WTC11 (cell line): Measurements from ENCODE around the gene KRTAP10-3. TPM values are rescaled to one million over a fixed set of nuclear protein-coding genes. Genes with fewer than 3 reads are reported as not detected.

Source experiments
- ATAC-seq: fragments of 200-7000 bp; cut with Tn5 transposase; 2 replicates; pipeline ENCODE4 v1.10.0; 2021; ENCODE audit warnings: mild to moderate bottlenecking, moderate library complexity
- CTCF ChIA-PET: fragments of 300-600 bp; sonication (Branson Sonifier 250); formaldehyde crosslinking; loops from one replicate; lab custom pipeline; 2021; ENCODE audit warnings: antibody characterized with exemption; lab: Charles Lee
- POLR2A ChIA-PET: fragments of 350-600 bp; sonication (Branson Sonifier 250); formaldehyde crosslinking; loops from one replicate; lab custom pipeline; 2021; ENCODE audit warnings: antibody characterized with exemption; lab: Charles Lee
- DNase-seq: peaks from one replicate; pipeline ENCODE4 v3.0.0; 2021; ENCODE audit warnings: low spot score
- H3K27ac Mint-ChIP-seq: 2 replicates; pipeline ENCODE4 v1.8.0; 2021; ENCODE audit warnings: mixed read lengths
- H3K27me3 Mint-ChIP-seq: 2 replicates; pipeline ENCODE4 v1.8.0; 2021; ENCODE audit warnings: low read depth, mild to moderate bottlenecking, moderate library complexity, mixed read lengths
- H3K36me3 Mint-ChIP-seq: 2 replicates; pipeline ENCODE4 v1.8.0; 2021; ENCODE audit warnings: mixed read lengths
- H3K4me1 Mint-ChIP-seq: 2 replicates; pipeline ENCODE4 v1.8.0; 2022; ENCODE audit warnings: mixed read lengths
- H3K4me3 Mint-ChIP-seq: 2 replicates; pipeline ENCODE4 v1.8.0; 2021; ENCODE audit warnings: mild to moderate bottlenecking, moderate library complexity, mixed read lengths
- H3K9me3 Mint-ChIP-seq: 2 replicates; pipeline ENCODE4 v1.8.0; 2021; ENCODE audit warnings: mixed read lengths
- CREM ChIP-seq: sonication (generic); formaldehyde crosslinking; IDR thresholded peaks from 2 replicates; pipeline ENCODE4 v1.8.1; 2022; ENCODE audit warnings: mild to moderate bottlenecking, missing genetic modification reagents, moderate library complexity
- HMGA2 ChIP-seq: fragments of 250-450 bp; sonication (Bioruptor Pico); IDR thresholded peaks from 2 replicates; pipeline ENCODE4 v1.4.0; 2021; ENCODE audit warnings: mild to moderate bottlenecking, moderate library complexity
- NFATC4 ChIP-seq: fragments of 250-450 bp; sonication (Bioruptor Pico); IDR thresholded peaks from 2 replicates; pipeline ENCODE4 v1.9.0; 2021; ENCODE audit warnings: mild to moderate bottlenecking
- NR3C1 ChIP-seq: sonication (generic); formaldehyde crosslinking; conservative IDR thresholded peaks from 2 replicates; pipeline ENCODE4 v1.8.1; 2023; ENCODE audit warnings: low read depth, mild to moderate bottlenecking, missing genetic modification reagents
- SP1 ChIP-seq: sonication (generic); formaldehyde crosslinking; conservative IDR thresholded peaks from 2 replicates; pipeline ENCODE4 v1.8.1; 2022; ENCODE audit warnings: missing genetic modification reagents
- ZNF121 ChIP-seq: sonication (generic); formaldehyde crosslinking; IDR thresholded peaks from 2 replicates; pipeline ENCODE4 v1.8.0; 2023; ENCODE audit warnings: missing genetic modification reagents
- ZNF423 ChIP-seq: fragments of 250-450 bp; sonication (Bioruptor Pico); IDR thresholded peaks from 2 replicates; pipeline ENCODE4 v2.1.2; 2022; ENCODE audit warnings: mild to moderate bottlenecking, moderate library complexity
- ZNF671 ChIP-seq: fragments of 250-450 bp; sonication (Bioruptor Pico); IDR thresholded peaks from 2 replicates; pipeline ENCODE4 v1.8.0; 2021; ENCODE audit warnings: mild to moderate bottlenecking
- total RNA-seq: library from RNA; stranded (reverse); gene quantifications from 3 replicates; pipeline ENCODE4 v1.2.3, GENCODE V29; 2021
- TF ChIP-seq, protein P1 (sequence below): sonication (generic); formaldehyde crosslinking; IDR thresholded peaks from 2 replicates; pipeline ENCODE4 v1.8.0; 2023; ENCODE audit warnings: missing genetic modification reagents, mild to moderate bottlenecking, borderline replicate concordance
- TF ChIP-seq, protein P2 (sequence below): sonication (generic); formaldehyde crosslinking; IDR thresholded peaks from 2 replicates; pipeline ENCODE4 v1.8.0; 2022; ENCODE audit warnings: missing genetic modification reagents
- TF ChIP-seq, protein P3 (sequence below): fragments of 250-450 bp; sonication (Bioruptor Pico); IDR thresholded peaks from 2 replicates; pipeline ENCODE4 v1.9.0; 2021; ENCODE audit warnings: mild to moderate bottlenecking
- TF ChIP-seq, protein P4 (sequence below): sonication (generic); formaldehyde crosslinking; IDR thresholded peaks from 2 replicates; pipeline ENCODE4 v1.8.1; 2023; ENCODE audit warnings: mild to moderate bottlenecking, missing genetic modification reagents
- TF ChIP-seq, protein P5 (sequence below): sonication (generic); formaldehyde crosslinking; IDR thresholded peaks from 2 replicates; pipeline ENCODE4 v1.8.1; 2022; ENCODE audit warnings: missing genetic modification reagents, borderline replicate concordance

The KRTAP10-3 gene
- total RNA-seq, 1 experiment from 2014 or later: not detected

DNA sequence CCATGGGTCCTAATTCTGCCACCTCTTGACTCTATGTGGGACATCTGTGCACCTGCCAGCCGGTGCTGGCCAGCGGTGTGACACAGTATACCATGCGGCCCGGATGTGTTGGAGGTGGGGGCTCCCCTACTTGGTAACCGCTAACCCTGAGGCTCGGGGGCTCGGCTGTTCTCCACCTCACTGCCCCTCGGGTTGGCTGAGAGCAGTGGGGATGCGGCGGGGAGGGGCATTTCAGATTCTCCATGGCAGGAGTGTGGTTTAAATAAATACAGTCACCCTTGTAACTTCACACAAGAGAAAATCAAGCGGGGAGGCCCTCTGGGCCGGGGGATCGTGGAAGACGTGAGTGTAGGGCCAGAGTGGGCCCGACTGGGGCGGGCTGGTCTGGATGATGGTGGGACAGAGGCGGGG is 29.6 kb downstream of the KRTAP10-3 start (continued):
- TF ChIP-seq, protein P1, sequence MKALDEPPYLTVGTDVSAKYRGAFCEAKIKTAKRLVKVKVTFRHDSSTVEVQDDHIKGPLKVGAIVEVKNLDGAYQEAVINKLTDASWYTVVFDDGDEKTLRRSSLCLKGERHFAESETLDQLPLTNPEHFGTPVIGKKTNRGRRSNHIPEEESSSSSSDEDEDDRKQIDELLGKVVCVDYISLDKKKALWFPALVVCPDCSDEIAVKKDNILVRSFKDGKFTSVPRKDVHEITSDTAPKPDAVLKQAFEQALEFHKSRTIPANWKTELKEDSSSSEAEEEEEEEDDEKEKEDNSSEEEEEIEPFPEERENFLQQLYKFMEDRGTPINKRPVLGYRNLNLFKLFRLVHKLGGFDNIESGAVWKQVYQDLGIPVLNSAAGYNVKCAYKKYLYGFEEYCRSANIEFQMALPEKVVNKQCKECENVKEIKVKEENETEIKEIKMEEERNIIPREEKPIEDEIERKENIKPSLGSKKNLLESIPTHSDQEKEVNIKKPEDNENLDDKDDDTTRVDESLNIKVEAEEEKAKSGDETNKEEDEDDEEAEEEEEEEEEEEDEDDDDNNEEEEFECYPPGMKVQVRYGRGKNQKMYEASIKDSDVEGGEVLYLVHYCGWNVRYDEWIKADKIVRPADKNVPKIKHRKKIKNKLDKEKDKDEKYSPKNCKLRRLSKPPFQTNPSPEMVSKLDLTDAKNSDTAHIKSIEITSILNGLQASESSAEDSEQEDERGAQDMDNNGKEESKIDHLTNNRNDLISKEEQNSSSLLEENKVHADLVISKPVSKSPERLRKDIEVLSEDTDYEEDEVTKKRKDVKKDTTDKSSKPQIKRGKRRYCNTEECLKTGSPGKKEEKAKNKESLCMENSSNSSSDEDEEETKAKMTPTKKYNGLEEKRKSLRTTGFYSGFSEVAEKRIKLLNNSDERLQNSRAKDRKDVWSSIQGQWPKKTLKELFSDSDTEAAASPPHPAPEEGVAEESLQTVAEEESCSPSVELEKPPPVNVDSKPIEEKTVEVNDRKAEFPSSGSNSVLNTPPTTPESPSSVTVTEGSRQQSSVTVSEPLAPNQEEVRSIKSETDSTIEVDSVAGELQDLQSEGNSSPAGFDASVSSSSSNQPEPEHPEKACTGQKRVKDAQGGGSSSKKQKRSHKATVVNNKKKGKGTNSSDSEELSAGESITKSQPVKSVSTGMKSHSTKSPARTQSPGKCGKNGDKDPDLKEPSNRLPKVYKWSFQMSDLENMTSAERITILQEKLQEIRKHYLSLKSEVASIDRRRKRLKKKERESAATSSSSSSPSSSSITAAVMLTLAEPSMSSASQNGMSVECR (CRISPR knock-in tag): no peak
- TF ChIP-seq, protein P2, sequence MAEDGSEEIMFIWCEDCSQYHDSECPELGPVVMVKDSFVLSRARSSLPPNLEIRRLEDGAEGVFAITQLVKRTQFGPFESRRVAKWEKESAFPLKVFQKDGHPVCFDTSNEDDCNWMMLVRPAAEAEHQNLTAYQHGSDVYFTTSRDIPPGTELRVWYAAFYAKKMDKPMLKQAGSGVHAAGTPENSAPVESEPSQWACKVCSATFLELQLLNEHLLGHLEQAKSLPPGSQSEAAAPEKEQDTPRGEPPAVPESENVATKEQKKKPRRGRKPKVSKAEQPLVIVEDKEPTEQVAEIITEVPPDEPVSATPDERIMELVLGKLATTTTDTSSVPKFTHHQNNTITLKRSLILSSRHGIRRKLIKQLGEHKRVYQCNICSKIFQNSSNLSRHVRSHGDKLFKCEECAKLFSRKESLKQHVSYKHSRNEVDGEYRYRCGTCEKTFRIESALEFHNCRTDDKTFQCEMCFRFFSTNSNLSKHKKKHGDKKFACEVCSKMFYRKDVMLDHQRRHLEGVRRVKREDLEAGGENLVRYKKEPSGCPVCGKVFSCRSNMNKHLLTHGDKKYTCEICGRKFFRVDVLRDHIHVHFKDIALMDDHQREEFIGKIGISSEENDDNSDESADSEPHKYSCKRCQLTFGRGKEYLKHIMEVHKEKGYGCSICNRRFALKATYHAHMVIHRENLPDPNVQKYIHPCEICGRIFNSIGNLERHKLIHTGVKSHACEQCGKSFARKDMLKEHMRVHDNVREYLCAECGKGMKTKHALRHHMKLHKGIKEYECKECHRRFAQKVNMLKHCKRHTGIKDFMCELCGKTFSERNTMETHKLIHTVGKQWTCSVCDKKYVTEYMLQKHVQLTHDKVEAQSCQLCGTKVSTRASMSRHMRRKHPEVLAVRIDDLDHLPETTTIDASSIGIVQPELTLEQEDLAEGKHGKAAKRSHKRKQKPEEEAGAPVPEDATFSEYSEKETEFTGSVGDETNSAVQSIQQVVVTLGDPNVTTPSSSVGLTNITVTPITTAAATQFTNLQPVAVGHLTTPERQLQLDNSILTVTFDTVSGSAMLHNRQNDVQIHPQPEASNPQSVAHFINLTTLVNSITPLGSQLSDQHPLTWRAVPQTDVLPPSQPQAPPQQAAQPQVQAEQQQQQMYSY (CRISPR knock-in tag): no peak
- TF ChIP-seq ZNF423 (no peak), CREM (CRISPR knock-in tag) (no peak), ZNF121 (no peak), ZNF671 (CRISPR knock-in tag) (no peak), HMGA2 (CRISPR knock-in tag) (no peak)

DNA sequence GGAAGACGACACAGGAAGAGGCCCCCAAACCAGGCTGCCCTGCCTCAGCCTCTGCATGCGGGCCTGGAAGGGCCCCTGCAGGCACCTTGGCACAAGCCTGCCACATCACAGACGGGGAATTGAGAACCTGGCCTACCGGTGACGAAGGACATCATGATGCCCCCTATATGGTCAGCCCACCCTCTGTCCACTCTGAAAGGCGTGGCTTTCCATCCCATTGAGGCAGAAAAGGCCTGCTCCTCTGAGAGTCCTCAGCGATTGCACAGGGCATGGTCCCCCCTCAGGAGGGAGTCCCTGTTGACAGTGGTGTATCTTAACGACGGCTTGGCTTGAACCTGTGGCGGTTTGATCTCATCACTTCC is 30.0 kb downstream of the KRTAP10-3 start:
- ATAC-seq (no peak), DNase-seq (peak; percentile 7)
- Mint-ChIP-seq H3K36me3 (no peaks in the 10 kb centered on the region), H3K27ac (no peak overlapping the region), H3K27me3 (no peaks in the 10 kb centered on the region), H3K4me3 (no peak overlapping the region), H3K4me1 (peaks cover 2% of the 10 kb centered on the region; the same call in 1 of the 2 replicates), H3K9me3 (no peaks in the 10 kb centered on the region)
- TF ChIP-seq, protein P3, sequence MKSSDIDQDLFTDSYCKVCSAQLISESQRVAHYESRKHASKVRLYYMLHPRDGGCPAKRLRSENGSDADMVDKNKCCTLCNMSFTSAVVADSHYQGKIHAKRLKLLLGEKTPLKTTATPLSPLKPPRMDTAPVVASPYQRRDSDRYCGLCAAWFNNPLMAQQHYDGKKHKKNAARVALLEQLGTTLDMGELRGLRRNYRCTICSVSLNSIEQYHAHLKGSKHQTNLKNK (CRISPR knock-in tag): no peak
- TF ChIP-seq, protein P4, sequence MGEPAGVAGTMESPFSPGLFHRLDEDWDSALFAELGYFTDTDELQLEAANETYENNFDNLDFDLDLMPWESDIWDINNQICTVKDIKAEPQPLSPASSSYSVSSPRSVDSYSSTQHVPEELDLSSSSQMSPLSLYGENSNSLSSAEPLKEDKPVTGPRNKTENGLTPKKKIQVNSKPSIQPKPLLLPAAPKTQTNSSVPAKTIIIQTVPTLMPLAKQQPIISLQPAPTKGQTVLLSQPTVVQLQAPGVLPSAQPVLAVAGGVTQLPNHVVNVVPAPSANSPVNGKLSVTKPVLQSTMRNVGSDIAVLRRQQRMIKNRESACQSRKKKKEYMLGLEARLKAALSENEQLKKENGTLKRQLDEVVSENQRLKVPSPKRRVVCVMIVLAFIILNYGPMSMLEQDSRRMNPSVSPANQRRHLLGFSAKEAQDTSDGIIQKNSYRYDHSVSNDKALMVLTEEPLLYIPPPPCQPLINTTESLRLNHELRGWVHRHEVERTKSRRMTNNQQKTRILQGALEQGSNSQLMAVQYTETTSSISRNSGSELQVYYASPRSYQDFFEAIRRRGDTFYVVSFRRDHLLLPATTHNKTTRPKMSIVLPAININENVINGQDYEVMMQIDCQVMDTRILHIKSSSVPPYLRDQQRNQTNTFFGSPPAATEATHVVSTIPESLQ (CRISPR knock-in tag): no peak
- TF ChIP-seq NR3C1 (CRISPR knock-in tag): no peak
- TF ChIP-seq, protein P5, sequence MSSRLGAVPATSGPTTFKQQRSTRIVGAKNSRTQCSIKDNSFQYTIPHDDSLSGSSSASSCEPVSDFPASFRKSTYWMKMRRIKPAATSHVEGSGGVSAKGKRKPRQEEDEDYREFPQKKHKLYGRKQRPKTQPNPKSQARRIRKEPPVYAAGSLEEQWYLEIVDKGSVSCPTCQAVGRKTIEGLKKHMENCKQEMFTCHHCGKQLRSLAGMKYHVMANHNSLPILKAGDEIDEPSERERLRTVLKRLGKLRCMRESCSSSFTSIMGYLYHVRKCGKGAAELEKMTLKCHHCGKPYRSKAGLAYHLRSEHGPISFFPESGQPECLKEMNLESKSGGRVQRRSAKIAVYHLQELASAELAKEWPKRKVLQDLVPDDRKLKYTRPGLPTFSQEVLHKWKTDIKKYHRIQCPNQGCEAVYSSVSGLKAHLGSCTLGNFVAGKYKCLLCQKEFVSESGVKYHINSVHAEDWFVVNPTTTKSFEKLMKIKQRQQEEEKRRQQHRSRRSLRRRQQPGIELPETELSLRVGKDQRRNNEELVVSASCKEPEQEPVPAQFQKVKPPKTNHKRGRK: no peak
- no peak for TF ChIP-seq NFATC4 (CRISPR knock-in tag)
- no peak for TF ChIP-seq SP1 (CRISPR knock-in tag)
- CTCF ChIA-PET: no interaction called here
- POLR2A ChIA-PET: no interaction called here
